Rectal smooth muscle tissue (tissue), 1 donor: ENCODE results near the gene ZNF543.
A peak's percentile ranks its signal among the peaks of the same experiment; 100 is the strongest.

ENCODE experiments used
- H3K27ac ChIP-seq: one replicate; pipeline ENCODE4 v1.7.0; 2013; ENCODE audit warnings: low read depth, low read length, inconsistent platforms
- H3K27me3 ChIP-seq: one replicate; pipeline ENCODE4 v1.7.0; 2013; ENCODE audit warnings: low read length; ENCODE audit not compliant: control insufficient read depth, insufficient read depth
- H3K36me3 ChIP-seq: one replicate; pipeline ENCODE4 v1.7.0; 2013; ENCODE audit warnings: low read length; ENCODE audit not compliant: control insufficient read depth, insufficient read depth
- H3K4me1 ChIP-seq: one replicate; pipeline ENCODE4 v1.7.0; 2013; ENCODE audit warnings: low read length; ENCODE audit not compliant: control insufficient read depth, insufficient read depth
- H3K4me3 ChIP-seq: one replicate; pipeline ENCODE4 v1.7.0; 2013; ENCODE audit warnings: low read length
- H3K9ac ChIP-seq: one replicate; pipeline ENCODE4 v1.7.0; 2013; ENCODE audit warnings: low read length

Gene ZNF543

GRCh38 chr19:57292547-57292946 is 27.7 kb upstream of the ZNF543 start:
- H3K9ac ChIP-seq: no peak overlapping the region
- H3K27me3 ChIP-seq: no peaks in the 10 kb centered on the region
- H3K36me3 ChIP-seq: peaks cover 44% of the 10 kb centered on the region
- no peaks in the 10 kb centered on the region for H3K4me1 ChIP-seq
- H3K27ac ChIP-seq: no peak overlapping the region
- H3K4me3 ChIP-seq: no peak overlapping the region

- no peaks in the 10 kb centered on the region for H3K4me1 ChIP-seq
- no peak overlapping the region for H3K4me3 ChIP-seq
- H3K9ac ChIP-seq: no peak overlapping the region
- no peak overlapping the region for H3K27ac ChIP-seq
- peaks cover 33% of the 10 kb centered on the region for H3K36me3 ChIP-seq
- H3K27me3 ChIP-seq: no peaks in the 10 kb centered on the region
Observed at GRCh38 chr19:57293719-57294118, 26.6 kb upstream of the ZNF543 start.

GRCh38 chr19:57302020-57302465 is 18.2 kb upstream of the ZNF543 start:
- no peaks in the 10 kb centered on the region for H3K27me3 ChIP-seq
- H3K9ac ChIP-seq: no peak overlapping the region
- H3K4me3 ChIP-seq: no peak overlapping the region
- peaks cover 7% of the 10 kb centered on the region for H3K36me3 ChIP-seq
- H3K4me1 ChIP-seq: no peaks in the 10 kb centered on the region
- H3K27ac ChIP-seq: no peak overlapping the region

- Histone ChIP-seq H3K9ac (no peak overlapping the region), H3K4me3 (no peak overlapping the region), H3K4me1 (no peaks in the 10 kb centered on the region), H3K27ac (no peak overlapping the region), H3K36me3 (peaks cover 7% of the 10 kb centered on the region), H3K27me3 (no peaks in the 10 kb centered on the region)
Observed at GRCh38 chr19:57302727-57303401, 17.4 kb upstream of the ZNF543 start.

GRCh38 chr19:57305056-57305455 is 15.2 kb upstream of the ZNF543 start:
- no peaks in the 10 kb centered on the region for H3K27me3 ChIP-seq
- no peak overlapping the region for H3K9ac ChIP-seq
- no peak overlapping the region for H3K27ac ChIP-seq
- no peak overlapping the region for H3K4me3 ChIP-seq
- no peaks in the 10 kb centered on the region for H3K4me1 ChIP-seq
- peaks cover 7% of the 10 kb centered on the region for H3K36me3 ChIP-seq

GRCh38 chr19:57308514-57308913 is 11.8 kb upstream of the ZNF543 start:
- H3K4me3 ChIP-seq: no peak overlapping the region
- no peaks in the 10 kb centered on the region for H3K36me3 ChIP-seq
- no peaks in the 10 kb centered on the region for H3K4me1 ChIP-seq
- H3K27me3 ChIP-seq: no peaks in the 10 kb centered on the region
- no peak overlapping the region for H3K9ac ChIP-seq
- H3K27ac ChIP-seq: no peak overlapping the region

- Histone ChIP-seq H3K27me3 (no peaks in the 10 kb centered on the region), H3K27ac (no peak overlapping the region), H3K4me1 (no peaks in the 10 kb centered on the region), H3K9ac (no peak overlapping the region), H3K4me3 (no peak overlapping the region), H3K36me3 (no peaks in the 10 kb centered on the region)
Observed at GRCh38 chr19:57310792-57311191, 9.5 kb upstream of the ZNF543 start.

GRCh38 chr19:57314146-57314545 is 6.1 kb upstream of the ZNF543 start:
- Histone ChIP-seq H3K27me3 (no peaks in the 10 kb centered on the region), H3K27ac (no peak overlapping the region), H3K4me3 (no peak overlapping the region), H3K36me3 (no peaks in the 10 kb centered on the region), H3K9ac (no peak overlapping the region), H3K4me1 (no peaks in the 10 kb centered on the region)

- H3K27me3 ChIP-seq: no peaks in the 10 kb centered on the region
- no peak overlapping the region for H3K27ac ChIP-seq
- peaks cover 12% of the 10 kb centered on the region for H3K4me1 ChIP-seq
- H3K36me3 ChIP-seq: peaks cover under 1% of the 10 kb centered on the region
- H3K9ac ChIP-seq: no peak overlapping the region
- peak overlapping the region; percentile 4 for H3K4me3 ChIP-seq
Observed at GRCh38 chr19:57317503-57317902, 2.8 kb upstream of the ZNF543 start.

GRCh38 chr19:57319869-57320179 is 448 bp upstream of the ZNF543 start:
- Histone ChIP-seq H3K36me3 (peaks cover 14% of the 10 kb centered on the region), H3K4me3 (peak overlapping the region; percentile 82), H3K27ac (peak overlapping the region; percentile 91), H3K27me3 (no peaks in the 10 kb centered on the region), H3K4me1 (peaks cover 12% of the 10 kb centered on the region), H3K9ac (peak overlapping the region; percentile 63)

DNA sequence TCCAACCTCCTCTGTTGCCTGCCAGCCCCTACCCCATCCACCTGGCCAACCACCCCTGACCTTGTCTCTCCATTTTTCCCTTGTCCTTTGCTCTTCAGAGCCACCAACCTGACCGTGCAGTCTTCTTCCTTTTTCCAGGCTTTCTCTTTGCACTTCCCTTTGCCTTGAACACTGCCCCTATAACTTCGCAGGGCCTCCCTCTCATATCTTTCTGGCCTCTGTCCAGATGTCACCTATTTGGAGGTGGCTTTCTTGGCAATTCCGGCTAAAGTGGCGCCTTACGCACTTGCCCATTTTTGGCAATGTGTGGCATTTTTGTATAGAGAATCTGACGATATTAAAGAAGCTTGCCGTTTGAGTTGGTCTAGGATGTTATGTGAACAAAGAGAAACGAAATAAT is 844 bp downstream of the ZNF543 start:
- H3K27me3 ChIP-seq: no peaks in the 10 kb centered on the region
- H3K4me3 ChIP-seq: peak overlapping the region; percentile 83
- peak overlapping the region; percentile 81 for H3K9ac ChIP-seq
- peaks cover 12% of the 10 kb centered on the region for H3K4me1 ChIP-seq
- H3K27ac ChIP-seq: peak overlapping the region; percentile 91
- H3K36me3 ChIP-seq: peaks cover 25% of the 10 kb centered on the region

DNA sequence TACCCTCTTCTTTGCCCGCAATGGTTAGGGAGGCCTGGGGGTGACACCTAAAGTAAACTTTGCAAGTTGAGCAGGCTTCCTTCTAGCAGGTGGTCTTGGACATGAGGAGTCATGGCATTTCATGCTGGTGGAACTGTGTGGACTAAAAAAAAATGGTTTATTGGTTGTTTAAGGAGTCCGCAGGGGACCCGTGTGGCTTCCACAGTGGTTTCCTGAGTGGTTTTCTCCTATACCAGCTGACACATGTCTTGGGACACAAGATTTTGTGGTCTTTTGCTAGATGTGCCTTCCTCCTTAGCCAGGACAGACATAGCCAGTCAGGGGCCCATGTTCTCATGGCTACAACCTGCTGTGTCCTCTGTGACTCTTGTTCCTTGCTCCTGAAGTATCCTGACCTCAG is 1.5 kb downstream of the ZNF543 start:
- H3K9ac ChIP-seq: no peak overlapping the region
- H3K4me3 ChIP-seq: peak overlapping the region; percentile 83
- no peak overlapping the region for H3K27ac ChIP-seq
- H3K4me1 ChIP-seq: peaks cover 12% of the 10 kb centered on the region
- H3K36me3 ChIP-seq: peaks cover 30% of the 10 kb centered on the region
- H3K27me3 ChIP-seq: no peaks in the 10 kb centered on the region

DNA sequence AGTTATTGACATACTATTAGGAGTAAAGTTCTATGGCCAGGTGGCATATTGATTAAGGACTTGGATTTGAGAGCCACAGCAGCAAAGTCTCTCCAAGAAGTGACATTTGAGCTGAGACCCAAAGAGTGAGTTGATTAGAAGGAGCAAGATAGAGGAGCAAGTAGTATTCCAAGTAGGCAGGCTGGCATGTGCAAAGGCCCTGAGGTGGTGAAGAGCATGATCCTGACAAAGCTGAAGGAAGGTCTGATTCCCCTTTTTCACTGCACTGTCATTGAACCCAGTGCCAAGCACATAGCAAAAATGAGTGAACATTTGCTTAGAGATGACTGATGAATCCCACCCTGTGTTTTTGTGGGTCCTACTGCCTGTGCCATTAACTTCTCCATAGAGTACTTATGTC is 4.7 kb downstream of the ZNF543 start:
- H3K4me1 ChIP-seq: peaks cover 7% of the 10 kb centered on the region

More for the DNA sequence above, 4.7 kb downstream of the ZNF543 start:
- Histone ChIP-seq H3K36me3 (peaks cover 53% of the 10 kb centered on the region), H3K27me3 (no peaks in the 10 kb centered on the region), H3K4me3 (no peak overlapping the region), H3K9ac (no peak overlapping the region), H3K27ac (no peak overlapping the region)
